NCI-H1694 (cell line): ENCODE results near the gene KCNH2.
A peak's percentile ranks its signal among the peaks of the same experiment; 100 is the strongest.

Experiments used
- DNase-seq: peaks from one replicate; lab custom pipeline; 2025; lab: John Stamatoyannopoulos, UW

Gene KCNH2

DNA sequence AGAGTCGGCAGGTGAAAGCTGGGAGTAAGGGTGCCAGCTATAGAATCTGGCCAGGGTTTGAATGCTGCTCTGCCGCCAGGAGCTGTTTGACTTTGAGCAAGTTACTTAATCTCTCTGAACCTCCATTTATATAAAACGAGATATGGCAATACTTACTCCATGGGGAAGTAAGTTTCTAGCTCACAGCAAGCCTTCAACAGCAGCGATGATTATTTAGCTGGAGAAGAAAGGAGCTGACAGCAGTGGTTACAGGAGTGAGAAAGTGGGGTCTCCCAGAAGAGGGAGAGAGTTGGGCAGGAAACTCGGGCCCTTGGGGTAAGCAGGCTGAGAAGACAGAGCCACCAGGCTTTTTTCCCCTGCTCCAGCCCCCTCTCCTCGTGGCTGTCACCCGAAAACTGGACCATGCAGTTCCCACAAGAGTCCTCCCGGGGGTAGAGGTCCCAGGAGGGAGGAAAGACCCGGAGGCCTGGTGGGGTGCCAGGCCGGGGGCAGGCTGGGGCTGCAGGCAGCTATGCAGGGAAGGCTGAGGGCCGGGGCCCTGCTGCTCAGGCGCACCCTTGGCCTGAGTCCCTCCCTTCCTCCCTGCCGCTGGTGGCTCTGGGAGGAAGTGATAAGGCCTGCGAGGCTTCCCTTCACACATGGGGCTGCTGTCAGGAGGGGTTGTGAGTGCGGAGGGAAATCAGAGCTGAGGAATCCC lies 16.2 kb upstream of the KCNH2 start:
- DNase-seq = no peak

DNA sequence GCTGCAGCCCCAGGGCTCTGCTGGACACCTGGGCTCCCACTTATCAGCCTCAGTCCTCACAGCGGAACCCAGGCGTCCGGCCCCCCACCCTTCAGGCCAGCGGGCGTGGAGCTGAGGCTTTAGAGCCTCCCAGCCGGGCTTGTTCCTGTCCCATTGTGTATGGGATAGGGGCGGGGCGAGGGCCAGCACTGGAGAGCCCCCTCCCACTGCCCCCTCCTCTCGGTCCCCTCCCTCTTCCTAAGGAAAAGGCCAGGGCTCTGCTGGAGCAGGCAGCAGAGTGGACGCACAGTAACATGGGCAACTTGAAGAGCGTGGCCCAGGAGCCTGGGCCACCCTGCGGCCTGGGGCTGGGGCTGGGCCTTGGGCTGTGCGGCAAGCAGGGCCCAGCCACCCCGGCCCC lies 15.4 kb upstream of the KCNH2 start:
- DNase-seq = no peak

DNA sequence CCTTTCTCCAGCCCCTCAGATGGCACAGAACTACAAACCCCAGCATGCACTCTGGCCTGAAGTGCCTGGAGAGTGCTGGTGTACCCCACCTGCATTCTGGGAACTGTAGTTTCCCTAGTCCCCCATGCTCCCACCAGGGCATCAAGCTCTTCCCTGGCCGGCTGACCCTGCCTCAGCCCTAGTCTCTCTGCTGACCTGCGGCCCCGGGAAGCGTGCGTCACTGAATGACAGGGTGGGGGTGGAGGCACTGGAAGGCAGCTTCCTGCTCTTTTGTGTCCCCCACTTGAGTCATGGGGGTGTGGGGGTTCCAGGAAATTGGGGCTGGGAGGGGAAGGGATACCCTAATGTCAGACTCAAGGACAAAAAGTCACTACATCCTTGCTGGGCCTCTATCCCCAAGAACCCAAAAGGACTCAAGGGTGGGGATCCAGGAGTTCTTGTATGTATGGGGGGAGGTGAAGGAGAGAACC lies 14.7 kb upstream of the KCNH2 start:
- DNase-seq = no peak

DNA sequence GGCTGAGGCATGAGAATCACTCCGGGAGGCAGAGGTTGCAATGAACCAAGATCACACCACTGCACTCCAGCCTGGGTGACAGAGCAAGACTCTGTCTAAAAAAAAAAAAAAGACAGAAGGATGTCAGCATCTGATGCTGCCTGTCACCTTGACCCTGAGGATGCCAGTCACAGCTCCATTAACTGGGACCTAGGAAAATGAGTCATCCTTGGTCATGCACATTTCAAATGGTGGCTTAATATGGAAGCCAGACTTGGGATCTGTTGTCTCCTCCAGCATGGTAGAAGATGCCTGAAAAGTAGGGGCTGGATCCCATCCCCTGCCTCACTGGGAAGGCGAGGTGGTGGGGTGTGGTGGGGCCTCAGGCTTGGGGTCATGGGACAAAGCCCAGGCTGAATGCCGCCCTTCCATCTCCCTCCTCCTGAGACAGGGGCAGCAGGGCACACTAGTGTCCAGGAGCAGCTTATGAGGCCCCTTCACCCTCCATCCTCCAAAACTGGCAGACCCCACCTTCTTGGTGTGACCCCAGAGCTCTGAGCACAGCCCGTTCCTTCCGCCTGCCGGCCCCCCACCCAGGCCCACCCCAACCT lies 14.0 kb upstream of the KCNH2 start:
- DNase-seq = no peak

DNA sequence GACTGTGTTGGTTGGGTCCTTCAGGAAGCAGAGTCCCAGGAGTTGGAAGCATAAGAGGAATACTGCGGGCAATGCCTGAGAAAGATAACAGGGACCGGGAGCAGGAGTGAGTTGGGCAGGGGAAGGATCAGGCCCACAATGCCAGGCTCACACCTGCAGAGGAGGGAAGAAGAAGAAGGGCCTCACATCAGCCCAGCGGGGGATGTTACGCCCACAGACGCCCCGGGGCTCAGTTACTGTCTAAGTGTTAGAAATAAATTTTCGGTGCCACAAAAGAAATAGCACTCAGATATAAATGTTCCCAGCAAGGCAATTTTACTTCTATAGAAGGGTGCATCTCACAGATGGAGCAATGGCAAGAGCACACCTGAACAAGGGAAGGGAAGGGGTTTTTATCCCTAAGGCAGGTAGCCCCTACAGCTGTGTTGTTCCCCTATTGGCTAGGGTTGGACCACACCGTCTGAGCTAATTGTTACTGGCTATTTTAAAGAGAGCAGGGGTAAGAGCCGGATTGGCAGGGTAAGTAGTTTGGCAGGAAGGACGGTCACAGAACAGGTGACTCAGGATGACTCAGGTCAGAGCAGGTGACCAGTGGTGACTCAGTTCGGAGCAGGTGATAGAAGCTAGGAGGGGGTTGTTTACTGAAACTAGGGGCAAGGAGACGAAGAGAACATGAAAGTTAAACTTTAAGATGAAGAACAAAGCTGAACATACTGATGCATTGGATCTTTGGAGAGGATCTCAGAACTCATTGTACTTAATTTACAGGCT lies 12.5 kb upstream of the KCNH2 start, which contains the start of gene NOS3:
TSS of gene NOS3 (plus strand) at position 602 of the 771 bp plus-strand sequence. CDS start 2,787 bp downstream, outside the sequence.
- no peak for DNase-seq

DNA sequence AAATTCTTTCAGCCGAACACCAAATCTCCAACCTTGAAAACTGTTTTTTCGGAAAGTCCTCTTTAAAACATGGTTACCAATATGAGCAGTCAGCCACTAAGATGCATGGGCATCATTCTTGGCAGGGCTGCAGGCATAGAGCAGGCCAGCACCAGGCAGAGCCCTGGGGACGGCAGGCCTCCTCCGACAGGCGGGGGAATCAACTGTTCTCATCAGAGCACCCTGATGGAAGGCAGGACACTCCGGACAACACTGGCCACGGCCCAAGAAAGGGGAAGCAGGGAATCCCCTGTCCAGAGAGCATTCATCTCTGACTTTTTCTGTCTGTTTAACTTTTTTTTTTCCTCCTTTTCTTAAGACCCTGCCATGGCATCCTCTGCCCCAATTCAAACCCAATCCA lies 11.3 kb upstream of the KCNH2 start:
- DNase-seq = no peak

DNA sequence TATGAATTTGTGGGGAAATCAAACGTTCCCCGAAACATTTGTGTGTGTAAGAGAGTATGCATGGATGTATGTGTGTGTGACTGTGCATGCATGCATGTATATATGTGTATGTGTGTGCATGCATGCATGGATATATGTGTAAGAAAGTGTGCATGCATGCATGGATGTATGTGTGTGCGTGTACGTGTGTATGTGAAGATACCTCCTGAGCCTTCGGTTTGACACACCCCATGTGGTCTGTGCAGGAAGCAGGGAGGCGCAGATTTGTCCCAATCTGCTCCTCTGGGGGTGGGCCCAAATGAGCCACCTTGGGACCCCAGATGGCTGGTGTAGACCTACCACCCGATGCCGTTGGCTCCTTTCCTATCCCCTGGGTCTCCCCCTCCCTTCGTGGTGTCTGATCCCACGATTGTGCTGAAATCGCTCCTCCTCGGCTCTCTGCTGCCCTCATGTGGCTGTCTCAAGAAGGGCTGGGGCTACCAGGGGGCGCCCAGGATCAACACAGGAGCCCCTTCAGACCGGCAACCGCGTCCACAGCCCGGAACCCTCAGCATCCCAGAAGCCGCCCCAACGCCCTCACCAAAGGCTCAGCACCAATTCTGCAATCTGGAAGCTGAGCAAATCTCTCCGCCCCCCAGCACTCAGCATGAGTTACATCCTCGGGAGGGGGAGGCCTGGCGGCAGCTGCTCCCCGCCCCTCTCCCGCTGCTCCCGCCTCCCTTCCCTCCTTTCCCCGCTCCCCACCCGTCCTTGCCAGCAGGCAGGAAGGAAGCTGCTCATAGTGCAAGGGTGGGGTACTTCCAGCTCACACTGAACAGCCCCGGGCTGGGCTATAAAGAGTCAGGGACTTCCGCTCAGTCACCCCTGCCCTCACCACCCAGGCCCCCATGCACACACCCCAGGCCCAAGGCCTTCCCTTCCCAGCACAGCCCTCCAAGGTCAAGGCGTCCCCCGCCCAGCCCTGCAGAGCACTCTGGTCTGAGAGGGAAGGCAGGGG lies 10.4 kb upstream of the KCNH2 start:
- peak; percentile 95 for DNase-seq

DNA sequence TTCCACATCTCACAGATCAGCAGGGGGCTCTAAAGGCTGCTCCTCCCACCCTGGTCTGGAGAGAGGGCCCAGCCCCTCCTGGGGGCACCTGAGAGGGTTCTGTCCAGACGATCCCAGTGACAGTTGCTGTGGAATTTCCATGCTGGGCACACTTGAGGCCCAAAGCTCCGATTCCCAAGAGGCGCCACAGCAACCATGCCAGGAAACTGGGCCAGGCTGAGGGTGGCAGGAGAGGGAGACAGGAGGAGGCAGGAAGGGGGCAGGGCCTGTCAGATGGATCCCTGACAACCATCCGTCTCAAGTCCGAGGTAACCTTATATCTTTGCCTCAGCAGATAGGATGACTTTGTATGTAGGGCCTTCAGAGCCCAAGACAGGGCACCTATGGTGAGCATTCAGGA lies 8.4 kb upstream of the KCNH2 start:
- DNase-seq = no peak

DNA sequence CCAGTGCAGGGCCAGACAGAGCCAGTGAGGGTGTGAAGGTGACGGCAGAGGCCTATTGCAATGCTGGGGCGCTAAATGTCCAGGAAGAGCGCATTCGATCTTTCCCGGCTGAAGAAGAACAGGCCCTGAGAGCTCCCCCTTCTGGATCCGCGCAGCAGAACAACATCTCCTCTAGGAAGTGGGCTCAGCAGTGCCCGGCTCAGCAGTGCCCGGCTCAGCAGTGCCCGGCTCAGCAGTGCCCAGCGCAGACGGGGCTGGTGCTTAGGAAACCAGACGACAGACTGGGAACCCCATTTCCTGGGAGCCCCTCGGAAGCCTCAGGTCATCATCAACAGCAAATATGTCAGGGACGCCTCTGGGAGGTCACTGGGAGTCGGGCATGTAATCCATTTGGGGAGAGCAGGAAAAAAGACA lies 8.0 kb upstream of the KCNH2 start:
- peak; percentile 86 for DNase-seq

DNA sequence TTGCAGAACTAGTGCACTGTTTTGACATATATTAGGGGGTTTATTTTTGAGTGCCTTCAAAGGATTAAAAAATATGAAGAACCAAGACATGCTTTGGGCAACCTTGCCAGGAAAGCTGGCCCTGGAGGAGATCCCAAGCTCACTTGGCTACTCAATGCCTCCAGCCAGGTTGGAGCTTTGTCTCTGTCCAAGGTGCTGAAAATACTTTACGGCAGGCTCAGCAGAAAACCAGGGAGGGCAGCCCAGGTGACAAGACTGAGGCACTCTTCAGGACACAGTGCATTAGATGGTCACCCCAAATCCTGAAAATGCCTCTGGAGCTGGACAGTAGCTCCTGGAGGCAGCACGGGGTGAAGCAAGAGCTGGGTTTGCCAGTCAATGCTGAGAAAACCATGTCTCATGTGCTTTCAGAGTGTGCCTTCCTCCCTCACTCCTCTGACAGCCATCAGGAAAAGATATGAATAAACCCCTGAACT lies 5.8 kb upstream of the KCNH2 start:
- DNase-seq = no peak

DNA sequence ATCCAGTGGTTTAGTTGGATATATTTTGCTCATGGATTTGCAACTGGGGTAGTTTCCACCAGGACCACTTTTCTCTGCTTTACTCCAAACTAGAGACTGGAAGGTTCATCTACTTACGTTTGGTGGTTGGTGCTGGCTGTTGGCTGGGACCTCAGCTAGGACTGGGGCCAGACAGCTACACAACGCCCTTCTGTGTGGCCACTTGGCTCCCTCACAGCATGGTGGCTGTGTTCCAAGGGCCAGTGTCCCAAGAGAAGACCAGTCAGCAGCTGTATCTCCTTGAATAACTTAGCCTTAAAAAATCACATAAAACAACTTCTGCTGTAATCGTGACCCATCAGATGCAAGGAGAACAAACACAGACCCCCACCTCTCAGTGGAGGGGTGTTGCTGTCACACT lies 4.2 kb upstream of the KCNH2 start:
- DNase-seq = no peak

DNA sequence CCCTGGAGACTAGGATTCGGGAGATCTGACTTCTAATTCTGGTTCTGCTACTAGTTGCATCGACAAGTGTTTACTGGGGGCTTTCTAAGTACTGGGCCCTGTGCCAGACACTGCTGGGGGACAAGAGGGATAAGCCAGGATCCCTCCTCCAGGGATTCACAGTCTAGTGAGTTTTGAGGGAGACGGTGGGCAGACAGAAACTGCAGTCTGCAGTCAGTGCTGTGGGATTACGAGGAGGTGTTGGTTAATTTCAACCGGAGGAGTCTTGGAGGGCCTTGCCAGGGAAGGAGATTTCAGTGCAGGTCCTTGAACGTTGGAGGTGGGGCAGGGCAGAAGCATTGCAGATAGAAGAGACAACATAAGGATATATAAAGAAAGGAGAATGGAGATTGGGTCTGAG lies 3.5 kb upstream of the KCNH2 start:
- no peak for DNase-seq

DNA sequence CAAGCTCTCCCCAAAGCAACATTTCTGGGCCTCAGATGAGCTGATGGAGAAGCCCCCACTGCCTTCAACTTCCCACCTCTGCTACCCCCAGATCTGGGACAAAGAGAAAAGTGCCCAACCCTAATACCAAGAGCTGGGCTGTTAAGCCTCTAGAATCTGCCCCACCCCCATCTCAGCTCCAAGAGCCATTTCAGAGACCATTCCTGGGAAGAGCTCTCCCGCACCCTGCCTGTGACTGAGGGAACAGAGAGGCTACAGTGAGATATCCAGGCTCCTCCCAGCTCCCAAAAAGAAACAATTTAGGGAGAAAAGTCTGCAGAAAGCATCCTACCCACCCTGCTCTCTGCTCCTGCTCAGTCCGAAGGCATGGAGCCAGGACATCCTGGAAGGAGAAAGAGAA lies 2.5 kb upstream of the KCNH2 start:
- DNase-seq = peak; percentile 55

DNA sequence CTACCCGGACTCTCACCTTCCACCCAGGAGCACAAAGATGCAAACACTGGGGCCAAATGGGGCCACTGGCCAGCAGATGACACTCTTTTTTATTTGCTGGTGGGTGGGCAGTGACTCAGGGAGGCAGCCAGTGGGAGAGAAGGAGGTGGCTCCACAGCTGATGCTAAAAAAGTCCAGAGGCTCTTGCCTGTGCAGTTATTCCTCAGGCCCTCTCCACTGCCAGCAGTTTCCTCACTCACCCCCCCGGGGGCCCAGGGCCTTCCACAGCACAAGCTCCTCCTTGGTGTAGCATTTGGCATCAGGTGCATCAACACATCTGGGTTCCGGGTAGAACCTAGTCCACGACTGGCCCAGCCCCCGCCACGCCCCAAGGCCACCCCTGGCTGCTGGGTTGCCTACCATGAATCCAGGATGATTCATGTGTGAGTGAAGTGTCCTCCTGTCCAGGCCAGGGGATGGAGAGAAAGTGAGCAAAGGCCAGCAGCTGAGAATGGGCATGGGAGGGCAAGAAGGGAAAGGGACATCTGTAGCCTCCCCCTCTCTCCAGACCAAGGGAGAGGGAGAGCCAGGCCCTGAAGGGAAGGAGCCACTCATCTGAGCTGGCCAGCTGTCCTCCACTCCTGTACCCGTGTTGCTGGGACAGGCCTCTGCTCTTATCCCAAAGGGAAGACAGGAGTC lies 1.7 kb upstream of the KCNH2 start:
- no peak for DNase-seq

DNA sequence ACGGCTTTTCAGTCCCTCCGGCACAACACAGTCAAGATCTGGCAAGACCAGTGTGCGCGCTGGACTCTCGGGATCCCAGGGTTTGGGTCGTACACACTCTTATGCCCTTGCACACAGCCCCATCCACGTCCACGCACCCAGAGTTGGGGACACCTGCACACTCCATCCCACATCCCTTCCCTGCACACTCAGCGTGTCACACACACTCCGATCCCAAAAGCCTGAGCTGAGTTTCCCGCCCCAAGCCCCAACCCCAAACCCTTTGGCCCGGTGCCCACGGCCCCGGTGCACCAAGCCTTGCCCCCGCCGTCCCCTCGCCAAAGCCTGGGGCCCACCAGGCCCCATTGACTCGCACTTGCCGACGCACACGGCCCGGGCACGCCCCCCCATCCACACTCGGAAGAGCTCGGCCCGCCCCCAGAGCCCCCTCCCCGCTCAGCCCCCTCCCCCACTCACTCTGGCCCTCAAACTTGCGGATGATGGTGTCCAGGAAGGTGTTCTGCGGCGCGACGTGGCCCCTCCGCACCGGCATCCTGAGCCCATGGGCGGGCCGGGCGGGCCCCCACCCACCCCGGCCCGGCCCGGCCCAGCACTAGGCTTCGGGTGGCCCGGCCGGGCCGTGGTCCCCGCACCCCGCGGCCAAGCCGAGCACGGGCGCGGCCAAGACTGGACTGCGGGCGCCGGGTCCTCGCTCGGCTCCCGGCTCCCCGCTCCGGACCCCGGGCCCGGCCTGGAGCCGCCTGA lies 567 bp downstream of the KCNH2 start:
- peak; percentile 31 for DNase-seq

DNA sequence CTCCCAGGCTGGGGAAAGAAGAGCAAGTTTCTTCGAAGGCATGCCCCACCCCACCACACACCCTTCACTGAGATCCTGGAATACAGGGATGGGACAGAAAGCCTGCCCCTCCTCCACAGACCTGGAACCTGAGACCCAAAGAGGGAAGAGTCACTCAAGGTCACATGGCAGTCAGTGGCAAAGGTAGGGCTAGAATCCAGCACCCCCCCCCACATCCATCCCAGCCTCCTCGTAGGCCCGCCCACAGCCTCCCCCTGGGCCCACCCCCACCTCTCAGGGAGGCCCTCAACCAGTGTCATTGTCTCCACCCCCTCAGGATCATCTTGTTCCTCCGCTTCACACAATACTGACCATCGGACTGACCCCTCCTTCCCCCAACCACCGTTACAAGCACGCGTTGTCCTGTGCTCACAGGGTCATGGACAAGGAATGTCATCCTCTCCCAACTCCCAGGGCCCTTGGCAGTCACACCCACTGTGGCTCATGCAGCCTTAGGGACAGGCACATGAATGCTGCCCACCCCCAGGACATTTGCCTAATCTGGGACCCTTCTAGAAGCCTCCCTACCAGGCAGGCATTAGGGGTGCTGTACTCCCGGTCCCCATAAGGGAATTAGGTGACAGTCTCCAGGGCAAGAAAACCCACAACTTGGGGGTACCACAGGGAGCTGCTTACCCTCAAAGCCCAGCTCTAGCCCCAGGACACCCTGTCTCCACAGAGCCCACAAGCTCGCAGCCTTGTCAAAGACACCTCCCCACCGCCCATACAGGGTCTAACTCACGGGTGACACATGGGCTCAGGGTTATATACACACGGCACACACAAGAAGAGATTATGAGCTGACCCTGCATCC lies 1.4 kb downstream of the KCNH2 start:
- DNase-seq = peak; percentile 35

DNA sequence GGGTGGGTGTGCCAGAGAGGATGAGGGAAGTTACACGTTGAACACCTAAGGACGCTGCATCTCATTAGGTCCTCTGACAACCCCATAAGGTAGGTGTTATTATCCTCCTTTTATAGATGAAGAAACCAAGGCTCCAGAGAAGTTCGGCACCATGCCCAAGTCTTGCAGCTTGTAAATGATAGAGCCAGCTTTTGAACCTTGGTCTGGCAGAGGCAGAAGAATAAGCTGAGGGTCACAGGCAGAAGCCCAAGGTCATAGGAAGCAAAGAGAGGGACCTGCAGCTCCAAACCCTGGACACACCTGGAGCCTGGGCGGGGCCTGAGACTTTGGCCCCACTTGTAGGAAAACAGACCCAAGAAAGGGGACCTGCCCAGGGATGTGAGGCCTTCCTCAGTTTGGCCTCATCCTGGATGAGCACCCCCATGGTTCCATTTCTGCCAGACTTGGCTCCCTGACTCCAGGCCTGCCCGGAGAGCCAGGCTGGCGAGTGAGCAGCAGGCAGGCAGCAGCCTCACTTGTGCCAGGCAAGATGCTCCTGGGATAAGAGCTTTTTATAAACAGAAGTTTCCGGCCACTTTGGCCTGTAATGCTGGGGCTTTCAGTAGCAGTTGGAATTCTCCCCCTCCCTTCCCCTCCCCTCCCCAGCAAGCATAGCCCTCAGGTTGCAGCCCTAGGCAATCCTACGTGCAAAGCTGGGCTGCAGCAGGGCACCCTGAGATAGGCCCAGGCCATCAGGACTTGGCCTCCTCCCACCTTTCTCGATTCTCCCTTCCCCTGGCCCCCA lies 2.4 kb downstream of the KCNH2 start:
- DNase-seq = no peak
